Neutrophil (primary cell): ENCODE data around the gene UBE2H.
"Not testable (repeated sequence)": the region's sequence is repeated elsewhere in the genome, so short reads cannot be mapped to it uniquely, and the experiment has no call there.

ENCODE experiments used
- H3K27ac ChIP-seq: fragments of 200-600 bp; sonication (generic); 2 replicates; pipeline ENCODE4 v1.5.1; 2016; ENCODE audit warnings: mild to moderate bottlenecking, moderate library complexity
- H3K27me3 ChIP-seq: fragments of 200-600 bp; sonication (generic); 2 replicates; pipeline ENCODE4 v1.6.0; 2016; ENCODE audit warnings: mild to moderate bottlenecking
- H3K36me3 ChIP-seq: fragments of 200-600 bp; sonication (generic); 2 replicates; pipeline ENCODE4 v1.5.1; 2017
- H3K4me1 ChIP-seq, 2 experiments: fragments of 200-600 bp in 1 of 2; sonication (generic) in 1 of 2; 1 replicate in 1 of 2; 2 replicates in 1 of 2; pipeline versions ENCODE4 v1.5.1 to v1.6.1; 2013 to 2016; ENCODE audit warnings: low read depth in 1 of 2, low read length in 1 of 2, mild to moderate bottlenecking in 1 of 2, moderate library complexity in 1 of 2; ENCODE audit not compliant: control insufficient read depth in 1 of 2, insufficient read depth in 1 of 2
- H3K4me3 ChIP-seq, 2 experiments: fragments of 200-600 bp in 1 of 2; sonication (generic) in 1 of 2; 1 replicate in 1 of 2; 2 replicates in 1 of 2; pipeline ENCODE4 v1.5.1; 2013 to 2016; ENCODE audit warnings: low read depth in 1 of 2, low read length in 1 of 2, mild to moderate bottlenecking in 1 of 2, moderate library complexity in 1 of 2
- H3K9me3 ChIP-seq: fragments of 200-600 bp; sonication (generic); 2 replicates; pipeline ENCODE4 v1.5.1; 2016
- TF ChIP-seq, protein P1 (sequence below): fragments of 200-600 bp; sonication (generic); IDR thresholded peaks from 2 replicates; pipeline ENCODE4 v1.5.1; 2016; ENCODE audit warnings: antibody characterized with exemption

Gene UBE2H

DNA sequence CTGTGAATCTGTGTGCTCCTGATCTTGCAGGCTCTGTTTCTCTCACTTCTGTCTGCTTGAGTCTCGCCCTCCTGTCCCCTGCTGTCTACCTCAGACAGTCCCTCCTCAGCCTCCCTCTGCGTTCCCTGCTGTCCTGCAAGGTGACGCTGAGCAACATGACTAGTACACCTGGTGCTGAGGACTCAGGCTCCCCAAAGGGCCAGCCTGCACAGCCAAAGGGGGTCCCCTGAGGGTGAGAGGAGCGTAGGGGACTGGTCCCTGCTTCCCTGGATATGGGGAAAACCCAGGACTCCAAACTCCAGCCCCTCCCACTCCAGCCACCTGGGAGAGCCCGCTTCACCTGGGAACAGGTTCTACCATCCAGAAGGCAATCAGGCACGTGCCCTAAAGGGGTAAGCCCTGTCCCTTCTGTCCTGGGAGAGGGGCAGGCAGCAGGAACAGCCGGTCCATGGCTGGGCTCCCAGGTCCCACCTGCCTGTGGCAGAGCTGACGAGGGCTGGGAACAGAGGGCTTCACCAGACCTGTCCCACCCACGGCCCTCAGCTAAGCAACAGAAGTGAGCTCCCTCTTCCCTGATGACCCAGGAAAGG, 156.5 kb downstream of the UBE2H start:
- Histone ChIP-seq H3K4me3 (no peak overlapping the region), H3K27me3 (peaks cover 31% of the 10 kb centered on the region), H3K36me3 (no peaks in the 10 kb centered on the region), H3K9me3 (no peaks in the 10 kb centered on the region), H3K27ac (no peak overlapping the region), H3K4me1 (no peaks in the 10 kb centered on the region)
- TF ChIP-seq, protein P1, sequence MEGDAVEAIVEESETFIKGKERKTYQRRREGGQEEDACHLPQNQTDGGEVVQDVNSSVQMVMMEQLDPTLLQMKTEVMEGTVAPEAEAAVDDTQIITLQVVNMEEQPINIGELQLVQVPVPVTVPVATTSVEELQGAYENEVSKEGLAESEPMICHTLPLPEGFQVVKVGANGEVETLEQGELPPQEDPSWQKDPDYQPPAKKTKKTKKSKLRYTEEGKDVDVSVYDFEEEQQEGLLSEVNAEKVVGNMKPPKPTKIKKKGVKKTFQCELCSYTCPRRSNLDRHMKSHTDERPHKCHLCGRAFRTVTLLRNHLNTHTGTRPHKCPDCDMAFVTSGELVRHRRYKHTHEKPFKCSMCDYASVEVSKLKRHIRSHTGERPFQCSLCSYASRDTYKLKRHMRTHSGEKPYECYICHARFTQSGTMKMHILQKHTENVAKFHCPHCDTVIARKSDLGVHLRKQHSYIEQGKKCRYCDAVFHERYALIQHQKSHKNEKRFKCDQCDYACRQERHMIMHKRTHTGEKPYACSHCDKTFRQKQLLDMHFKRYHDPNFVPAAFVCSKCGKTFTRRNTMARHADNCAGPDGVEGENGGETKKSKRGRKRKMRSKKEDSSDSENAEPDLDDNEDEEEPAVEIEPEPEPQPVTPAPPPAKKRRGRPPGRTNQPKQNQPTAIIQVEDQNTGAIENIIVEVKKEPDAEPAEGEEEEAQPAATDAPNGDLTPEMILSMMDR, result no peak

DNA sequence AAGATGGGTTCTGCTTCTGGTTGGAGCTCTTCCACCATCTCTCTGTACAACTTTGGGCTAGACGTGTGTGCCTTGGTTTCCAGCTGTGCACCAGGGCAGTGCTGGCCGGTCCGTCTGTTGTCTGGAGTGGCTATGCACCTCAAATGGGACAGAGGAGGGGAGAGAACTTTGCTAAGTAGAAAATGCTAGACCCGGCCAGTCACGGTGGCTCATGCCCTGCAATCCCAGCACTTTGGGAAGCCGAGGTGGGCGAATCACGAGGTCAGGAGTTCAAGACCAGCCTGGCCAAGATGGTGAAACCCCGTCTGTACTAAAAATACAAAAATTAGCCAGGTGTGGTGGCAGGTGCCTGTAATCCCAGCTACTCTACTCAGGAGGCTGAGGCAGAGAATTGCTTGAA, 158.3 kb downstream of the UBE2H start:
- not testable (repeated sequence) for H3K36me3 ChIP-seq, H3K4me1 ChIP-seq, H3K4me3 ChIP-seq, H3K27ac ChIP-seq, H3K9me3 ChIP-seq
- H3K27me3 ChIP-seq, result peaks cover 42% of the 10 kb centered on the region

DNA sequence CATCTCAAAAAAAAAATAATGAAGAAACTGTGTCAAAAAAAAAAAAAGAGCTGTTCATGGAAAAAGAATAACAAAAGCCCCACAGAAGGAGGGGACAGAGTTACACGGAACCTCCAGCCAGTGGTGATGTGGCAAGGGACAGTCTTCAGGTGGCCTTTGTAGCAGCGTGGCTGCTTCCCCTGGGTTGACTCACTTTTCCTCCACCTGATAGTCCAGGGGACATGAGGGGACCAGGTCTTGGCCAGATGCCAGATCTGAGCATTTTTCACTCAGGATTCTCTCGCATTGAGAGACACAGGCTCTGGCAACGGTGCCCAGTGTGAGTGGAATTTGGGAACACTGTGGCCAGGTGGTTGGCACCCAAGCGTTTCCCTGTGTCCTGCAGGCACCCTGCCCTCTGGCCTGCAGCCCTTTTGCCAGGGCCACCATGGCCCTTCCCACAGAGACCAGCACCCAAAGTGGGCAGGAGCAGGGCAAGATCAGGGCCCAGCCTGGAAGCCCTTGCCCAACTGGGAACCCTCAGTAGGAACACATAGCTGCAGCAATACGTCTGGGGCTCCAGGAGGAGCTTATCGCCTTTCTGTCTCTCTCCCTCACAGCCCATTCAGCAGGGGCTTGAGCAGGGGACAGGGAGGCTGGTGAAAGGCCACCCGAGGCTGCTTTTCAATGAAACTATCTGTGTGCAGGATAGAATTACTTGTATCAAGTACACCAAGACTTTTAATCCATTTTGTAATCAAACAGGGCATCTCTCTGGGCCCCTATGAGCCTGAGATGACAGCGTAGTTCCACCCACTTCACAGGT, 159.1 kb downstream of the UBE2H start:
- TF ChIP-seq, protein P1, result no peak
- Histone ChIP-seq H3K9me3 (no peaks in the 10 kb centered on the region), H3K27ac (no peak overlapping the region), H3K4me1 (no peaks in the 10 kb centered on the region), H3K4me3 (no peak overlapping the region), H3K36me3 (no peaks in the 10 kb centered on the region), H3K27me3 (peaks cover 49% of the 10 kb centered on the region)

- H3K4me1 ChIP-seq, result no peaks in the 10 kb centered on the region
- H3K36me3 ChIP-seq, result no peaks in the 10 kb centered on the region
- H3K4me3 ChIP-seq, result no peak overlapping the region
- H3K27me3 ChIP-seq, result peaks cover 59% of the 10 kb centered on the region
- TF ChIP-seq, protein P1, result no peak
- H3K9me3 ChIP-seq, result no peaks in the 10 kb centered on the region
- no peak overlapping the region for H3K27ac ChIP-seq
Observed at GRCh38 chr7:129792721-129793120, 160.0 kb downstream of the UBE2H start.

DNA sequence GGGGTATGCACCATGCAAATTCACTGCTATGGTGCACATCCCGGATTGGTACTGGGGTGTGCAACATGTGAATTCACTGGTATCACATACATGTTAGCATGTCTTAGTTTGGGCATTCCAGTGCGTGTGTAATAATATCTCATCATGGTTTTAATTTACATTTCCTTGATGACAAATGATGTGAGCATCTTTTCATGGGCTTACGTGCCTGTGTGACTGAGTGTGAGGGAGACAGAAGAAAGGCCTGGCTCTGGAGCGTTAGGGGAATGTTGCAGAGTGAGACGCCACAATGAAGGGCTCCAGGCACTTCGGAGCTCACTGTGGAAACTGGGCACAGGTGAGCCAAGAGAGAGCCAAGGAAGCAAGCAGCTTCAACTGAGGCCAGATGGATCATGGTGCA, 162.6 kb downstream of the UBE2H start:
- H3K36me3 ChIP-seq, result no peaks in the 10 kb centered on the region
- no peak overlapping the region for H3K4me3 ChIP-seq
- no peaks in the 10 kb centered on the region for H3K9me3 ChIP-seq
- peaks cover 7% of the 10 kb centered on the region in 2 experiments for H3K4me1 ChIP-seq
- H3K27ac ChIP-seq, result no peak overlapping the region
- TF ChIP-seq, protein P1, result no peak
- peaks cover 85% of the 10 kb centered on the region for H3K27me3 ChIP-seq

DNA sequence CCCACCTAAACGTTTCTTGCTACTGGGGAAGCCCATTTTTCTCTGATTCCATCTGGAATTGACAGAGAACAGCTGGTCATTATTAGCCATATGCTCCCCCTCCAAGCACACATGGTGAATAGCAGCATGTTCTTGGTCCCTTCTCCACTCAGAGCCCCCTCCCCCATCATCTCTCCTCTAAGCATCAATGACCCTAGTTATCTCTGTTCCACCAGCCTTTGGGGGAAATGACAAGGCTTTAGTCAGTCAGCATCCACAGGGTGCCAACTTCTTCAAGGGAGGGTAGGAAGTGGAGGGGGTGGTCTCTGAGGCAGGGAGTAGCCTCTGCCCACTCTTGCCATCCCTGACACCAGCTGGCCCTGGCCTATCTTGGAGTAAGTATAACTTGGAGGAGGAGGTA, 163.1 kb downstream of the UBE2H start:
- no peaks in the 10 kb centered on the region for H3K36me3 ChIP-seq
- H3K9me3 ChIP-seq, result no peaks in the 10 kb centered on the region
- H3K27me3 ChIP-seq, result peaks cover 90% of the 10 kb centered on the region
- H3K4me1 ChIP-seq, result peaks cover 12% of the 10 kb centered on the region in 2 experiments
- no peak overlapping the region for H3K4me3 ChIP-seq
- H3K27ac ChIP-seq, result no peak overlapping the region
- TF ChIP-seq, protein P1, result no peak
